NCI-H2081 (cell line): ENCODE measurements around the gene TDRD10.

Experiments
- DNase-seq, 2 experiments: peaks; one replicate each; lab custom pipeline; 2025; lab: John Stamatoyannopoulos, UW

Gene TDRD10

DNA sequence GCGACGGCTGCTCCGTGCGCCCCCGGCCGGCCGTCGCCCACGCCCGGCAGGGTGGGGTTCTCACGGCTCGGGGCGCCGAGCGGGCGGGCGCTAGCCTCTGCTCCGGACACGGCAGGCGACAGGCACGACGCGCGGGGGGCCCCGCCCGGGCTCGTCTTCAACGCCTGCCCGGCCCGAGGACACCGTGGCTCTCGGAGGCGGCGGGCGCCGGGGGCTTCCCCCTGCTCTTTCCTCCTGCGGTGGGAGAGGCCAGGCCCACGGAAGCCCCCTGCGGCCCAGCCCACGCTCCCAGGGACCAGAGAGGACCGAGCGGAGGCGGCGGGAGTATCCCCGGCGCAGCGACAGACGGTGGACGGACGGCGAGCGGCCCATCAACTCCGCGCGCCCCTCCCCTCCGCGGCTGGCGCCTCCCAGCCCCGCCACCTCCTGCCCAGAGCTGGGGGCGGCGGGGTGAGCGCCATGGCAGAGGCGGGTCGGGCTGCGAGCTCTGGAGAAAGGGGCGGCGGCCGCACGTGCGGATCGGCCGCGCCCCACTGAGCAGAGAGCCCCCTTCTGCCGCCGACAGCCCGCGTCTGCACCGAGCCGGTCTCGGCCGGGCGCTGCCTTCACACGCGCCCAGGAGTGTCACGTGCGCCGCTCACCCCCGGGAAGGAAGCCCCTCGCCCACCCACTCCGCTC lies at the start of gene TDRD10, which contains the start of gene SHE:
TSS of gene TDRD10 (plus strand) at position 154 of the 678 bp plus-strand sequence. CDS start 4,685 bp downstream, outside the sequence.
TSS of gene SHE (minus strand) at position 347 of the 678 bp plus-strand sequence. CDS start 386 bp downstream, outside the sequence.
- no peak for DNase-seq

- DNase-seq: no peak
Observed at GRCh38 chr1:154453161-154453560, 48.9 kb upstream of the TDRD10 start.

GRCh38 chr1:154453574-154454352 lies 48.3 kb upstream of the TDRD10 start:
- no peak for DNase-seq

- DNase-seq: no peak
Observed at GRCh38 chr1:154454386-154455120, 47.5 kb upstream of the TDRD10 start.

DNA sequence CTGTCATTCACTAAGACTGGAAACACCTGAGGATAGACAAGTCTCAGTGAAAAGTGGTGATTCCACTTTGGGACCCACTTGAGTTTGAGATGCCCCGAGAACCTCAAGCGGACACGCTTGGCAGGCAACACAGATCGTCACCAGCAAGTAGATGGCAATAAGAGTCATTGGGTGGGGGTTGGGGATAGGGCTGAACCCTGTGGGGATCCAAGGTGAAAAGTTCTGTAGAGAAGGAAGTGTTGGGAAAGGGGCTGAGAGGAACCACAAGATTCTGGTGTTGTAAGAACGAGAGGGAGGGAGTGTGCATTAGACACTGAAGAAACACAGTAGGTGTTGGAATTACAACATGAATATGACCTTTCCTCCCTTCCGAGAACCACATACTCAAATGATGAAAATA lies 45.4 kb upstream of the TDRD10 start:
- no peak for DNase-seq

DNA sequence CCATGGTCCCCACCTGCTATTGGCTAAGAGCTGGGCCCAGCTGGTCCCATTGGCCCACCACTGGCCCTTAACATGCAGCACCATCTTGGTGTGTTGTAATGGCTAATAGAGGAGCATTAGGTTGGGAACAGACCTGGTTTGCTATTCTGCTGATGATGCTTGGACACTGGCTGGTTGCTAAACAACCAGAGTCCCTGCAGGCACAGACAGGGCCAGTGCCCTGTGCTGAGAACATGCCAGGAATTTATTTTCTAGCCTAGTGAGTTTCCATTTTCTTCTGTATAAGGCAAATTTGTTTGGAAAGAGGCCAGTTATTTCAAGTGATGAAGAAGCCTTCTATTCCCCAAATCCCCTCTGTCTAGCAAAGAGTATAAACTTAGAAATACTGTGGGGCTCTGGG lies 42.9 kb upstream of the TDRD10 start:
- DNase-seq: no peak

- DNase-seq: no peak
Observed at GRCh38 chr1:154460695-154461260, 41.2 kb upstream of the TDRD10 start.

DNA sequence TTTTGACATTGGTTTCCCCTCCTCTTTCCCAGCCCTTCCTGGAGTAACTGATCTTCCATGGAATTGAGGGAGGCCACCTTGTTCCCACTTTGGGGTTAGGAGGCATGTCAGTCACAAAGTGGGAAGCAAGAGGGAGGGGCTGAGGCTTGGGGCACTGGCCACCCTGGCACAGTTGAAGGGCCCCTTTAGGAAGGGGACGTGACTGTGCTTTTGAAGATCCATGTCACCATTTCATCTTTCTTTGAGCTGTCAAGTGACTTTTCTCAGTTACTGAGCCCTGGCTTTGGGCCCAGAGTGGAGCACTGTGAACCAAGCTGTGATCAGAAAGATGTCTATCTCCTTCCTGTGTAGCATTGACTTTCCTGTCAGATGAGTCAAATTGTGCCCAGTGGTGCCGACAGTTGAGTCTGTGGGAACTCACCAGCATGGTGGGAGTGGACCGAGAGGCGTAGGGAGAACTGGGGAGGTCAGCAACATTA lies 38.5 kb upstream of the TDRD10 start:
- DNase-seq: no peak

GRCh38 chr1:154465621-154466195 lies 36.3 kb upstream of the TDRD10 start:
- no peak for DNase-seq

DNA sequence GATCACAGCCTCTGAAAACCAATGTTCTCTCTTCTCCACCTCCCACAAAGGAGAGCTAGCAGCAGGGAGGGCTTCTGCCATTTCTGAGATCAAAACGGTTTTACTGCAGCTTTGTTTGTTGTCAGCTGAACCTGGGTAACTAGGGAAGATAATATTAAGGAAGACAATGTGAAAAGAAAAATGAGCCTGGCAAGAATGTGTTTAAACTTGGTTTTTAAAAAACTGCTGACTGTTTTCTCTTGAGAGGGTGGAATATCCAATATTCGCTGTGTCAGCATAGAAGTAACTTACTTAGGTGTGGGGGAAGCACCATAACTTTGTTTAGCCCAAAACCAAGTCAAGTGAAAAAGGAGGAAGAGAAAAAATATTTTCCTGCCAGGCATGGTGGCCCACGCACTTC lies 35.8 kb upstream of the TDRD10 start:
- DNase-seq: no peak

GRCh38 chr1:154466921-154467417 lies 35.0 kb upstream of the TDRD10 start:
- DNase-seq: no peak

GRCh38 chr1:154467434-154468102 lies 34.5 kb upstream of the TDRD10 start:
- DNase-seq: no peak

DNA sequence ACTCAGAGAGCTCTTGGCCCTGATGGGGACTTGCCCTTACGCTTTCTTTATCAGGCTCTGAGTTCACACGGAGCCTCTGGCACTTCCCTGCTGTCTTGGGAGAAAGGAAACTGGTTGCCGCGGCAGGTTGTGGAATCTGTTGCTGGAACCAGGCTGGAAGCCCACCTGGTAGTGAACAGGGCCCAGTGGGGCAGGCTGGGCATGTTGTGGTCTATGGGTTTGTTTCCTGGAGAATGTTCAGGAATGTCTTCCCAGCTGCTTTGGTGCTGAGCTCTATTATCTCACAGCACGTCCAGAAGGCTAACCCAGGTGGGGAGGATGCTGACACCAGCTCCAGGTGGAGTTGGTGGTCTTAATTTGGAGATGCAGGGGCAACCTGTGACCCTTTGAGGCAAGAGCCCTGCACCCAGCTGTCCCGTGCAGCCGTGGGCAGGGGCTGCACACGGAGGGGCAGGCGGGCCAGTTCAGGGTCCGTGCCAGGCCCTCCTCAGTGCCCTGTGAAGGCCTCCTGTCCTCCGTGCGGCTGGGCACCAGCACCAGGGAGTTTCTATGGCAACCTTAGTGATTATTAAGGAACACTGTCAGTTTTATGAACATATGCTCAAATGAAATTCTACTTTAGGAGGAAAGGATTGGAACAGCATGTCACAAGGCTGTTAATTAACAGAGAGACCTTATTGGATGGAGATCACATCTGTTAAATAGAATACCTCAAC lies 33.3 kb upstream of the TDRD10 start:
- DNase-seq: no peak

- DNase-seq: no peak
Observed at GRCh38 chr1:154469844-154470560, 32.0 kb upstream of the TDRD10 start.

DNA sequence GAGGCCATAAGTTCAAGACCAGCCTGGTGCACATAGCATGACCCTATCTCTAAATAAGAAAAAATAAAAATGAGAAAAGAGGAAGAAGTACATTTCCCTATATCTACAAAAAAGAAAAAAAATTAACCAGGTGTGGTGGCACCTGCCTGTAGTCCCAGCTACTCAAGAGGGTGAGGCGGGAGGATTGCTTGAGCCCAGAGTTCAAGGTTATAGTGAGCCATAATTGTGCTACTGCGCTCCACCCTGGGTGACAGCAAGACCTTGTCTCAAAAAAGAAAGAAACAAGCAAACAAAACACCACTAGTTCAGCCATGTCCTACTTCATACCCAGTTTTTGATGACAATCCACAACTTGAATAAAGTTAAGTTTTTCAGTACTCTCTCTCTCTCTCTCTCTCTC lies 30.7 kb upstream of the TDRD10 start:
- DNase-seq: no peak

DNA sequence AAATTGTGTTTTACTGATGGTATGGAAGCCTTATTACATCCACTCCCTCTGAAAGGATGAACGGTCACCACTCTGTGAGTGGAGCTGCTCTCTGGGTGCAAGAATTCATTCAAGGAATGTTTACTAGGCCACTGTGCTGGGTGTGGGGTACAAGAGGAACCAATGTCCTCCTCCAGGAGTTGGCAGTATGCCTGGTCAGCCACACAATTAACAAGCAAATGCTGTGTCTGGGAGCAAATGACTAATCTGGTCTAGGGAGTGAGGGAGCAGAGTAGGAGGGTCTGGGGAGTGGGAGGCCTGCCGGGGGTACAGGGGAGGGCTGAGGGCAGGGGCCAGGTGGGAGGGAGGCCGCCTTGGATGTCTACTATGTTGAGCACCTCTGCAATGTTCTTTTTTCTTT lies 27.2 kb upstream of the TDRD10 start:
- DNase-seq: no peak

- DNase-seq: no peak
Observed at GRCh38 chr1:154476791-154477190, 25.2 kb upstream of the TDRD10 start.

DNA sequence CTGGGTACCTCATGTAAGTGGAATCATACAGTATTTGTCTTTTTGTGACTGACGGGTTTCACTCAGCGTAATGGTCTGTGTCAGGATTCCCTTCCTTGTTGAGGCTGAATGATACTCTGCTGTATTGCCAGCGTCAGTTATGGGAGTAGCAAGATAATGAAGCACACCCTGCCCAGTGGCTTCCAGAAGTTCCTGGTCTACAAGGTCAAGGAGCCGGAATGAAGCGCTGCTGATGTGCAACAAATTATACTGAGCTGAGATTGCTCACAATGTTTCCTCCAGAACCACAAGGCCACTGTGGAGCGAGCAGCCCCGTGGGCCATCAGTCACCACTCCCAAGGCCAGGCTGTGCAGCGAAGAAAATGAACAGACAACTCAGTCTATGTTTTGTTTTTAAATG lies 24.0 kb upstream of the TDRD10 start:
- no peak for DNase-seq

DNA sequence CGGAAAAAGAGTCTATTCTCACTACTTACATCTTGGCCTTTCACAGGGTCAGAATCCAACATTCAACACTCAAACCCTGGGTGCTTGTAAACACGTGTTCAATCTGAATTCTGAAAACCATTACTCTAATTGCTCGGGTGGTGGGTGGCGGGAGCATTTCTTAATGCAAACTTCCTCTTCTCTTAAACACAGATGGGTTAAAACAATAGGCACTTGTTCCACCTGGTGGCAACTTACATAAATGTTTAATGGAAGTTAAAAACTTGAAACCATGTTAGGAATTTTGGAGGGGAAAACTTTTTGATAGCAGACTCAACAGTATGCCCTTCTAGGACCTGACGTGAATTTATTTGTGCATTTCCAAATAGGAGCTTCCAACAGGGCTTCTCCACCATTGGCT lies 23.4 kb upstream of the TDRD10 start:
- no peak for DNase-seq
